Upper lobe of right lung (tissue), 1 donor: Measurements from ENCODE around the gene VPS18. TPM values are rescaled to one million over a fixed set of nuclear protein-coding genes. Genes with fewer than 3 reads are reported as not detected.

Experiments used
- ATAC-seq: fragments of 200-7000 bp; cut with Tn5 transposase; one replicate; pipeline ENCODE4 v1.9.1; 2020; ENCODE audit warnings: mild to moderate bottlenecking, moderate library complexity
- DNase-seq: peaks from one replicate; pipeline ENCODE4 v3.0.0-alpha.2; 2020
- H3K27ac ChIP-seq: fragments of 200-600 bp; one replicate; pipeline ENCODE4 v1.8.0; 2022
- H3K27me3 ChIP-seq: fragments of 200-600 bp; one replicate; pipeline ENCODE4 v1.8.0; 2022; ENCODE audit warnings: mild to moderate bottlenecking
- H3K36me3 ChIP-seq: fragments of 200-600 bp; one replicate; pipeline ENCODE4 v1.8.0; 2022
- H3K4me1 ChIP-seq: fragments of 200-600 bp; one replicate; pipeline ENCODE4 v1.8.0; 2022
- H3K4me3 ChIP-seq: fragments of 200-600 bp; one replicate; pipeline ENCODE4 v1.8.0; 2022; ENCODE audit warnings: mild to moderate bottlenecking
- H3K9me3 ChIP-seq: fragments of 200-600 bp; one replicate; pipeline ENCODE4 v1.8.0; 2022
- intact Hi-C: fragments of 100-400 bp; cut with DNase I; formaldehyde crosslinking; loops from one replicate; pipeline ENCODE4 v1.11.0; 2022
- total RNA-seq: library from RNA; stranded (reverse); fragmentation: NEBNext Ultra II Directional; extraction: Animal tissue kit (Norgen Biotek cat#: 25700); gene quantifications from one replicate; pipeline ENCODE4 v1.2.1, GENCODE V29; 2021
- TF ChIP-seq, protein P1 (sequence below): fragments of 200-600 bp; IDR thresholded peaks from one replicate; pipeline ENCODE4 v1.8.0; 2022; ENCODE audit warnings: antibody characterized with exemption
- donor health status: DM: no; HTN: yes; CAD: no; lungs with severe emphysema.

VPS18 gene
- total RNA-seq, 1 donor from 2014 or later: 24.5 TPM

DNA sequence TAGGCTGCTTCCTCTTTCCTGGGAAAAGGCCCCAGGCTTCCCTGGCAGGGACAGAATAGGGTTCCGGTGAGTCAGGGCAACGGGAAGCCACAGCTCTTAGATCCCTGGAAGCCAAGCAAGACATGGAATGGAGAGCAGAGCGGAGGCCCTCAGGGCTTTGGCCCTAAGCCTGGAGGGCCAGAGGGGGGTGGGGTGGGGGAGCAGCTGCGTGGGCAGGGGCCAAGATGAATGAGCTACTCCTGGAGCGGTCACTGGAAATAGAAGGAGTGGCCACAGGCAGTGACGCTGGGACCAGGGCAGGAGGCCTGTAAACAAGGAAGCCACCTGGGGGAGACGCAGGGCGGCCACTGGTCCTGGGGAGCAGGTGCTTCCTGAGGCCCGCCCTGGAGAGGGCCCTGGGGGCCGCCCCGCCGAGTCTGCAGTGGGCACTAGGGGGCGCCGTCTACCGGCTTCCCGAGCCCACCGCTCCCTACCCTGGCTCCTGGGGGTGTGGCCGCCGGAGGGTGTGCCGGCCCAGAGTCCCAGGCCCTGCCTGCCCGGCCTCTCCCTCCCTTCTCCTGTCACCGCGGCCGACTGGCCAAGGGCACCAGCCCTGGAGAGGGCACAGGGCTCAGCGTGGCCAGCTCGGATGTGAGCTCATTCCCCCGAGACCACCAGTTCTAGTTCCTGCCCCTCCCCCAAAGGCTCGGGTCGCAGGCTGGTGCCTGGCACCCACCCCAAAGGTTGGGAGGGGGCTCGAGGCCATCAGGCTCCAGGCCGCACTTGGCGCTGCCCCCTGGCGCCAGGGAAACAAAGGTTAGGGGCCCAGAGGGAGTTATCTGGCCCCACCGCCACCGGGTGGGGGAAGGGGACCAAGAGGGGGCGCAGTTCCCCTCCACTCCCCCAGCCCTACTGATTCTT is 12.1 kb downstream of the VPS18 start:
- intact Hi-C loops: loop anchor here (10.0 kb wide), 1 partner anchor 268 kb away; no protein-coding TSS in a partner anchor
- peak; percentile 88 for ATAC-seq
- Histone ChIP-seq H3K4me1 (peaks cover 49% of the 10 kb centered on the region), H3K9me3 (no peaks in the 10 kb centered on the region), H3K4me3 (peak overlapping the region; percentile 47), H3K27ac (peak overlapping the region; percentile 80), H3K27me3 (no peaks in the 10 kb centered on the region), H3K36me3 (peaks cover 23% of the 10 kb centered on the region)
- DNase-seq: peak; percentile 95
- TF ChIP-seq, protein P1, sequence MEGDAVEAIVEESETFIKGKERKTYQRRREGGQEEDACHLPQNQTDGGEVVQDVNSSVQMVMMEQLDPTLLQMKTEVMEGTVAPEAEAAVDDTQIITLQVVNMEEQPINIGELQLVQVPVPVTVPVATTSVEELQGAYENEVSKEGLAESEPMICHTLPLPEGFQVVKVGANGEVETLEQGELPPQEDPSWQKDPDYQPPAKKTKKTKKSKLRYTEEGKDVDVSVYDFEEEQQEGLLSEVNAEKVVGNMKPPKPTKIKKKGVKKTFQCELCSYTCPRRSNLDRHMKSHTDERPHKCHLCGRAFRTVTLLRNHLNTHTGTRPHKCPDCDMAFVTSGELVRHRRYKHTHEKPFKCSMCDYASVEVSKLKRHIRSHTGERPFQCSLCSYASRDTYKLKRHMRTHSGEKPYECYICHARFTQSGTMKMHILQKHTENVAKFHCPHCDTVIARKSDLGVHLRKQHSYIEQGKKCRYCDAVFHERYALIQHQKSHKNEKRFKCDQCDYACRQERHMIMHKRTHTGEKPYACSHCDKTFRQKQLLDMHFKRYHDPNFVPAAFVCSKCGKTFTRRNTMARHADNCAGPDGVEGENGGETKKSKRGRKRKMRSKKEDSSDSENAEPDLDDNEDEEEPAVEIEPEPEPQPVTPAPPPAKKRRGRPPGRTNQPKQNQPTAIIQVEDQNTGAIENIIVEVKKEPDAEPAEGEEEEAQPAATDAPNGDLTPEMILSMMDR: peak; percentile 85

- H3K36me3 ChIP-seq: peaks cover 17% of the 10 kb centered on the region
- H3K27ac ChIP-seq: peak overlapping the region; percentile 80
- DNase-seq (peak; percentile 83), ATAC-seq (peak; percentile 2)
- peaks cover 49% of the 10 kb centered on the region for H3K4me1 ChIP-seq
- H3K27me3 ChIP-seq: no peaks in the 10 kb centered on the region
- TF ChIP-seq, protein P1: no peak
- H3K4me3 ChIP-seq: peak overlapping the region; percentile 47
- intact Hi-C loops: loop anchor here (10.0 kb wide), 1 partner anchor 268 kb away; no protein-coding TSS in a partner anchor
- no peaks in the 10 kb centered on the region for H3K9me3 ChIP-seq
Observed at GRCh38 chr15:40906991-40907802, 12.9 kb downstream of the VPS18 start.

DNA sequence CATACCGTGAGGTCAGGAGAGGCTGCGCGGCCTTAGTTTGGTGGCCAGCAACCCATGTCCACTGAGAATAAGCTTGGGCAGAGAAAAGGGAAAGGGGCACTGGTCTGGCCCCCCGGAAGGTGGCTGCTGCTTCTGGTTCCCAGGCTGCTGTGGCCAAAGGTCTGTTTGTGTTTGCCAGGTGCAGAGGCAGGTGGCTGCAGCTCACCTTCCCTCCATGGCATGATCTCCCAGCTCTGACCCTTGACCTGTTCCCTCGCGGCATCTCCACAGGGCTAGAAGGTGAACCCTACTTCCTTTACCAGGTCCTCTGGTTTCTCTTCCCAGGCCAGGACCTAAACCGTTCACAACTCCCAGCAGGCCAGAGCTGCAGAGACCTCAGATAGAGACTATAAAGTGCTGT is 13.8 kb downstream of the VPS18 start:
- H3K36me3 ChIP-seq: peaks cover 9% of the 10 kb centered on the region
- ATAC-seq: no peak
- intact Hi-C loops: loop anchor here (10.0 kb wide), 1 partner anchor 267 kb away; no protein-coding TSS in a partner anchor
- TF ChIP-seq, protein P1: no peak
- no peaks in the 10 kb centered on the region for H3K27me3 ChIP-seq
- DNase-seq: no peak
- H3K4me3 ChIP-seq: no peak overlapping the region
- H3K4me1 ChIP-seq: peaks cover 49% of the 10 kb centered on the region
- no peaks in the 10 kb centered on the region for H3K9me3 ChIP-seq
- H3K27ac ChIP-seq: peak overlapping the region; percentile 80

GRCh38 chr15:40909662-40910630 is 15.7 kb downstream of the VPS18 start:
- peaks cover 40% of the 10 kb centered on the region for H3K4me1 ChIP-seq
- no peaks in the 10 kb centered on the region for H3K9me3 ChIP-seq
- ATAC-seq: peak; percentile 2
- TF ChIP-seq, protein P1: no peak
- no peaks in the 10 kb centered on the region for H3K27me3 ChIP-seq
- peak overlapping the region; percentile 17 for H3K27ac ChIP-seq
- no peaks in the 10 kb centered on the region for H3K36me3 ChIP-seq
- no peak overlapping the region for H3K4me3 ChIP-seq
- DNase-seq: peak; percentile 84
- intact Hi-C loops: loop anchor here (10.0 kb wide), 1 partner anchor 265 kb away; no protein-coding TSS in a partner anchor

GRCh38 chr15:40911141-40911540 is 16.9 kb downstream of the VPS18 start:
- Histone ChIP-seq H3K9me3 (no peaks in the 10 kb centered on the region), H3K36me3 (no peaks in the 10 kb centered on the region), H3K4me1 (peaks cover 30% of the 10 kb centered on the region), H3K4me3 (no peak overlapping the region), H3K27me3 (no peaks in the 10 kb centered on the region), H3K27ac (peak overlapping the region; percentile 6)
- ATAC-seq (no peak), DNase-seq (no peak)
- intact Hi-C loops: no loop called here
- TF ChIP-seq, protein P1: no peak
